ENCODE measurements around the gene DCAF15.
"Not testable (repeated sequence)": the region's sequence is repeated elsewhere in the genome, so short reads cannot be mapped to it uniquely, and the experiment has no call there.

The DCAF15 gene

DNA sequence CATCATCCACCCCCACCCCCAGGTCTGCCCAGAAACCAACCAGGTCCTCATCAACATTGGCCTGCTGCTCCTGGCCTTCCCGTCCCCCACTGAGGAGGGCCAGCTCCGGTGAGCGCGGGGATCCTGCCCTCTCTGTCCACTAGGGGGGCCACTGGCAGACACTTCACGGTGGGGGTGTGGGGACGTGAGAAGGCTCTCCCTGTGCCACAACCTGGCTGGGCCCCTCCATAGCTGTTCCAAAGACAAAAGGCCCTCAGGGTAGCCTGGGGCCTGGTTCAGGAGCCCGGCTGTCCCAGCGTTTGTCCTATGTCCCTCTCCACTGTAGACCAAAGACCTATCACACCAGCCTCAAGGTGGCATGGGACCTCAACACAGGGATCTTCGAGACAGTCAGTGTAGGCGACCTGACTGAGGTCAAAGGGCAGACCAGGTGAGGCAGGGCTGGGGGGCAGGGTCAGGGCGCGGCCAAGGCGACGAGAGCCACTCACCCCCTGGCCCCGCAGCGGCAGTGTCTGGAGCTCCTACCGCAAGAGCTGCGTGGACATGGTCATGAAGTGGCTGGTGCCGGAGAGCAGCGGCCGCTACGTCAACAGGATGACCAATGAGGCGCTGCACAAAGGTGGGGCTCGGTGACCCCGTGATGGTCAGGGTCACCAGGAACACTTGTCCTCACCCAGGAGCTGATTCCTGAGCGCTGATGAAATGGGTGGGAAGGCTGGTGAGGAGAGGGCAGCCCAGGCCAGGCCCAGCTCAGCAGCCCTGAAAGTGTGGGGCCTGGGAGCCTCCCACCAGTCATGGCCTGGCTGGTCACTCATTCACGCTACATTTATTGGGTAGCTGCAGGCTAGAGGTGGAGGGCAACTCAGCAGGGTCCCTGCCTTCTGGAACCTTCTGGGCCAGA lies 7.9 kb downstream of the DCAF15 start:
- DNase-seq = peak; percentile 42

DNA sequence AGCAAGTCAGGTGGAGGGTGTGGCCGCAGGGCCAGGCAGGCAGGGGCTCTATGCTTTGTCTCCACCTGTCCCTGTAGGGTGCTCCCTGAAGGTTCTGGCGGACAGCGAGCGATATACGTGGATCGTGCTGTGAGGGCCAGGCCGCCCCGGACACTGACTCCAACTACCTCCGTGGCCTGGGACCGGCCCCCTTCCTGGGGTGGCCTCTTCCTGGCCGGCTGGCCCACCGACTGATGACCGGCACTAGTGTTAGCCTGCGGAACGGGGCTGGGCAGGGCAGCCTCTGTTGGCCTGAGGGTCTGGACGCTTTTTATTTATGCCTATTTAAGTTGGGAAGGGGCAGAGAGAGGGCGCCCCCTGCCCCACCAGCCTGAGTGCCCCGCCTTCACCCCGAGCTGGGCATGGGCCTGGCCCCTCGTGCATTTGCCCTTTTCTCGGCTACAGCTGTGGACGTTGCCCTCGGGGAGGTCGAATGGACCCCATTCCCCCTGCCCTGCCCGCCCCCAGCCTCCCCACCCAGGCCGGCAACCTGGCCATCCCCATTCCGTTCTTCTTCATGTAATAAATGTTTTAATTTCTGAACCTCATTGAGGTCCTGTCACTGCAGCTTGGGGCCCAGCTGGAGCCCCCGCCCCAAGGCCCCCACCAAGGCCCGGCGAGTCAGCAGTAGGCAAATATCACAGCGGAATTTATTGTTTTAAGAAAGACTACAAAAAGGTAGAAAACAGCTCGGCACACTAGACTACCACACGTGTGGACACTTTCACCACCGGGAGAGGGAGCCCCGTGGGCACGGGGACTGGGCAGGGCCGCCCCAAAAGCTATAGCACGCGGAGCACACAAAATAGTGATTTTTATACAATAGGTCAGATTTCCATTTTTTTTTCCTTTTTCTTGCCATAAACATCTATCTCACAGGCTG lies 8.8 kb downstream of the DCAF15 start:
- DNase-seq = no peak

DNA sequence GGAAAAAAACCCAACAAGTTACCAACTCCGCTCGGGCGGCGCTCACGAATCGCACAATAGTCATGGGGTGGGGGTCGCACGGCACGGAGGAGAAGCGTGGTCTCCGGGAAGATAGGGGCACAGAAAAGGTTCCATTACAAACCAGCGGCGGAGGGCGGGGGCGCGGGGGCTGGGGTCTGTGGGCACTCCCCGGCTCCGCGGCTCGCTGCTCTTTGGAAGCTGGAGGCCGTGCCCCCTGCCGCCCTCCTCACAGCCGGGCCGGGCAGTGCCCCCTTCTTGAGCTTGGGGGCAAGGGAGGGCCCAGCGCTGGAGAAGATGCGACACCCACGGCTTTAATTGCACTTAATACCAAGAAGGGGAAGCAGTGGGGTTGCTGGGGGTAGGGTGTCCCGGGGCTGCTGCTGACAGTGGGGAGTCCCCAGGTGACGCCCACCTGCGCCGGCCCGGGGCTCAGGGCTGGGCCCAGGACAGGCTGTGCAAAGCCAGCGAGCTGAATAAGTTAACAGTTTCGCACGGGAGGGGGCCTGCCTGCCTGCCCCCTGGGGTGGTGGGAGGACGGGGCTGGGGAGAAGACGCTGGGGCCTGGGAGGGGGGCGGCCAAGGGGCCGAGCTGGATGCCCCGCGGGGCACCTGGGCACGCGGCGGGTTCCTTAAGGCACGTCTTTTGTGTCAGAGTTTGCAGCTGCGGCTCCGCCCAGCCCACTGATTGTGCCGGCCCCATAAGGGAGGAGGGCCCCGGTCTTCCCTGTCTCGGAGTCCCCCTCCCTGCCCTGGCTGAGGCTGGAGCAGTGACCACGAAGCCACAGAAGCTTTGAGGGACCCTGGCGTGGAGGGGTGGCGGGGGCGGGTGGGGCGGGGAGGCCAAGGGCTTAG lies 9.8 kb downstream of the DCAF15 start:
- DNase-seq = no peak

DNA sequence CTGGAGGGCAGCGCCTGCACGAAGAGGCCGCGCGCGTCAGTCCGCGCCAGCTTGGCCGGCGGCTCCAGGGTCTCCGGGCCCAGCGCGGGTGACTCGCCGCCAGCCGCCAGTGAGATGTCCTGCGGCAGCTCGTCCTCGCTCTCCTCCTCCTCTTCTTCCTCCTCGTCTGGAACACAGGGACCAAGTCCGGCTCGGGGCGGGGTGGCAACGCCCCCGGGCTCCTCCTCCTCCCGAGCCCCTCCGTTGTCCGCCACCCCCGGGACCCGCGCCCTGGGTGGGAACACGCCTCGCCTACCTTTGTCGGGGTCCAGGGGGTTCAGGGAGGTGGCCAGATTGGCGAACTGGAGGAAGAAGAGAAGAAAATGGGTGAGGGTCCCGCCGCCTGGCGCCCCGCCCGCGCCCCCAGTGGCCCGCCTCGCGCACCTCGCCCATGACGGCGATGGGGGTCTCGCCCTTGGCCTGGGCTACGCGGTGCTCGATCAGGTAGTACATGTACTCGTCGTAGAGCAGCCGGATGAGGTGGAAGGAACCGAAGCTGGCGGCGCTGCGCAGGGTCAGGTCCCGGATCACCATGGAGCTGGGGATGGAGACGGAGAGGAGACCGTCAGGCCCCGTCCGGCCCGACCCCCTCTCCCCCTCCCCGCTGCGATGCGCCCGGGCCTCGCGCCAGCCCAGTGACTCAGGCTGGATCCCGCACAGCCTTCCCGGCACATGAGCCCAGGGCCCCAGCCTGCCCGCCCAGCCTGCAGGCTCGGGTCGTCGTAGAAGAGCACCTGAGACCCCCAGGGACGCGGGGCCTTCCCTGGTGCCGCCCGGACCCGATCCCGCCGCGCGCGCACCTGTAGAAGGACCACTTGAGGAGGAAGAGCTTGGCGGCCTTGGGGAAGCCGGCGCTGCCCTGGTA lies 10.6 kb downstream of the DCAF15 start:
- DNase-seq = no peak

DNA sequence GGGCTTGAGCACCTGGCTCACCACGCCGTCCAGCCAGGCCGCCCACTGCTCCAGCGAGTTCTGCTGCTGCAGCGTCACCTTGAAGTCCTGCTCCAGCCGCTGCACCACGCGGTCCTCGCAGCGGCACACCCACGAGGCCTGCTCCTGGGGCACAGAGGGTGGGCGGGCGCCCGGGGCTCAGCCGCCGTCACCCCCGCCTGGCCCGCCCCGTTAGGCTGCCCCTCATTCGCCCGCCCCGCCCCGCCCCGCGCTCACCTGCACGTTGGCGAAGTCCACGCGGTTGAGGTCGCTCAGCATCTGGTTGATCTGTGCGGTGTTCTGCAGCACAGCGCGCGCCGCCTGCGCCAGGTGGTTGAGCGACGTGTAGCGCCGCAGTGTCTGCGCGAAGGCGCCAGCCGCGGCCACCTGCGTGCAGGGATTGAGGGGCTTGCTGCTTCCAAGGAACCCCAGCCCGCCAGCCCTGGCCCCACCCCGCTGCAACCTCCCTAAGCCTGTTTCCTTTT lies 11.3 kb downstream of the DCAF15 start:
- no peak for DNase-seq

DNA sequence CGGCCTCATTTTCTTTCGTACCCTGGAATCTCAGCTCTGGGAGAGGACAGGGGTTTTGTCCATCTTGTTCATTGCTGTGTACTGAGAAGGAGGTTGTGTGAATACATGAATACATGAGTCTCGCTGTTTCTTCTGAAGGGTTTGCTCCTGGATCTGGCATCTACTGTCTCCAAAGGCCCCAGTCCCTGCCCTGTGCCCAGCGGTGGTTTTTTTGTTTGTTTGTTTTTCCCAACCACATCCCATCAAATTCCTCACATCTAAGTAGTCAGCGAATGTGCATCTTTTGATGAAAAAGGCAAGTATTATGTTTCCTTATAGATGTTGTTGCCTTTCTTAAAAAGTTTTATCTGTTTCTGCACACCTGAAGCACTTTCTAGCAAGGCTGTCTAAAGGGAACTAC lies 12.5 kb downstream of the DCAF15 start:
- no peak for DNase-seq

DNA sequence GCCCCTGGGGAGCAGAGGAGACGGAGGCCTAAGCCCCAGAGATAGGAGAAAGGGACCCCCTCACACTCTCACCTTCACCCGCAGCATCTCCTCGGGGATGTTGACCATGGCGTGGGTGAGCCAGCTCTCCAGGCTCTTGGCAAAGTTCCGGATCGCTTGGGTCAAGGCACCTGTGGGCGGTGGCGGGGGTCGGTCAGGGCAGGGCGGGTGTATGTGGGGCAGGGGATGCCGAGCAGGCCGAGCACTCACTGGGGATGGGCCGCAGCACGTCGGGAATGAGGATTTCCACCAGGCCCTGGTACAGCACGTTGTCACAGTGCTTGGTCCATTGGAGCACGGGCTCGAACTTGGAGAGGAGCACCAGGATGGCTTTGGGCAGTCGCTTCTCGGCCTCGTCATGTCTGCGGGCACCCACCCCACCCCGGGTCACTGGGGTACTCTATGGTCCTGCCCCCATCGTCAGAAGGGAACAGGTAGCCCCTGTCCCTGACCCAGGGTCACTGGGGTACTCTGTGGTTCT lies 13.1 kb downstream of the DCAF15 start:
- DNase-seq = no peak

DNA sequence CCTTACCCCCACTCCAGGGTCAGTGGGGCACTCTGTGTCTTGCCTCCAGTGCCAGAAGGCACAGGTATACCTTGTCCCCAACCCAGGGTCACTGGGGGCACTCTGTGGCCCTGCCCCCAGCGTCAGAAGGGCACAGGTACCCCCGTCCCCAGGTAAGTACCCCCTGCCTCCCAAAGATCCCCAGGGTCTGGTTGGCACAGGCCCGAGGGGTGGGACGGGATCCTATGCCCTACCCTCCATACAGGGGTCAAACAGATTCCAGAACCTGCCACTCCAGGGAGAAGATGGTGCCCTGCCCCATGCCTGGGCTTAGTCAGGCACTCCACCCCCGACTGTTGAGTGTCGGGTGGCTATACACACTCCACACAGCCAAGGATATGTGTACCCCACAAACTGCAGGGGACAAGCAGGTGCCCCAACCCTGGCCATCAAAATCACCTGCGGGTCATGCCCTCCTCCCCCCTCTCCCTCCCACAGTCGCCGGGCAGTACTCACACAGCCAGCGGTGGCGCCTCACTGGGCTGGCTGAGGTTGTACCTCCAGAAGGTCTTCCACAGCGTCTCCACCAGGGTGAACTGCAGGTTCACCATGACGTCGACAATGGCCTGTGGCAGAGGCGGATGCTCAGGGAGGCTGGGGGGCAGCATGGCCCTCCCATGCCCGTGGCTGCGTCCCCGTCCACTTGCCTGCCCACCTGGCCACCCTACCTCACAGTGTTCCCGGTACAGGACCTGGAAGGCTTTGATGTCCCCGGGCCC lies 13.8 kb downstream of the DCAF15 start:
- DNase-seq = no peak

DNA sequence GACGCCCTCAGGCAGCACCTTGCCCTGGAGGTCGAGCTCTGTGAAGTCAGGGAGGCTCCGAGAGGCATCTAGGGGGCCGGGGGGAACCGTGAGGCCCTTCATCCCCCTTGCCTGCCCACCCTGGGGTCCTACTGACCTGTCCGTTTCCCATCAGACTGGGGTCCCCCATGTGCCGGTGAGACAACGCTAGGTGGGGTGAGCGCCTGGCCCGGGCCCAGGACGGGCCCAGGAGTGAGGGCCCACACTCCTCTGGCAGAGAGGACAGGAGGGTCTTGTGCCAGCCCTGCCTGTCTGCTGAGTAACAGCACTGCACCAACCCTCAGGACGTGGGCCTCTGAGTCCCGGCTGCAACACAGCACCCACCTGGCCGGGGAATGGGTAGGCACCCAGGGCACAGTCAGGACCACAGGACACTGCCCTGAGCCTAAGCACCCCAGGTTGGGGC lies 14.4 kb downstream of the DCAF15 start:
- no peak for DNase-seq

DNA sequence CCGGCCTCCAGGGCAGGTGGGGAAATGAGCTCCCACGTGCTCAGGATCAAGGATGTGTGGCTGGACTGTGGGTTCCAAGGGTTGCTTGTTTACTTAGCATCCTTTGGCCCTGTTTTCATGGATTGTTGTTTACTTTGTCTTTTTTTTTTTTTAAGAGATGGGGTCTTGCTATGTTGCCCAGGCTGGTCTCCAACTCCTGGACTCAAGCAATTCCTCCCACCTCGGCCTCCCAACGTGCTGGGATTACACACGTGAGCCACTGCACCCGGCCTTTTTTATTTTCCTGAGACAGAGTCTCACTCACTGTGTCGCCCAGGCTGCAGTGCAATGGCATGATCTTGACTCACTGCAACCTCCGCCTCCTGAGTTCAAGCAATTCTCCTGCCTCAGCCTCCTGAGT lies 14.9 kb downstream of the DCAF15 start:
- DNase-seq = not testable (repeated sequence)

DNA sequence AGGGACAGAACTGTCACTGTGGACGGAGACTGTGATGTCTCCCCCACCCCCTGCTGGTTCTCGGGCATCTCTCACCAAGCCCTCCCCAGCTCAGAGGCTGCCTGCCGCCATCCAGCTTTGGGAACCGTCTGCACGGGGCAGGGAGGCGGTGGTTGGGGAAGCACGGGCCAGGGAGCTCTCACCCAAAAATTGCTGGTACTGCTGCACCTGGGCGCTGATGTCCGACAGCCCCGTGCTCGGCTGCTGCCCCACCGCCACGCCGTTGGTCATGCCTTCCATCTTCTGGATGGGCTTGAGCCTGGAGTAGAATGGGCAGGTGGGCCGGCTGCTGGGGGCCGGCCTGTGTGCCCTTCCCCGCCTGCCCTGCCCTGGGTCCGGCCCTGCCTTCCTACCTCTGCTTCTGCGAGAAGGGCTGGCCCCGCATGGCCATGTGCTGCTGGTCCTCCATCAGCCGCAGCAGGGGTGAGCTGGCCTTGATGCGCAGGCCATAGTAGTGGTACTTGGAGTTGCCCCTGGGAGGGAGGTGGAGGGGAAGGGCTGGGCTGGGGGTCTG lies 16.1 kb downstream of the DCAF15 start:
- DNase-seq = no peak

DNA sequence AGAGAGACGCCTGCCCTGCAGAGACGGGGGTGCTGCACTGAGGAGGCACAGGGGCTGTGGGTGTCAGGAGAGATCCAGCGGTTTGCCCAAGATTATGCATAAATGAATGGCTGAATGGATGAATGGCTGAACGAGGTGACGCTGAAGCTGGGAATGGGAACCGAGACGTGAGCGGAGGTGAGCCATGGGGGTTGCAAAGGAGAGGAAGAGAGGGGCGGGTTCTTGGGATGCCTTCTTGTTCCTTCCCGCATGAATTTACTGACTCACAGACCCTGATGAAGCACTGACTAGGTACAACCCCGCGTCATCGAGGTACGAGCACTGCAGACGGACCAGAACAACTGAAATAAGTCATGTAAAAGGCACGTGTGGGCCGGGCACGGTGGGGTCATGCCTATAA lies 16.7 kb downstream of the DCAF15 start:
- DNase-seq = no peak

DNA sequence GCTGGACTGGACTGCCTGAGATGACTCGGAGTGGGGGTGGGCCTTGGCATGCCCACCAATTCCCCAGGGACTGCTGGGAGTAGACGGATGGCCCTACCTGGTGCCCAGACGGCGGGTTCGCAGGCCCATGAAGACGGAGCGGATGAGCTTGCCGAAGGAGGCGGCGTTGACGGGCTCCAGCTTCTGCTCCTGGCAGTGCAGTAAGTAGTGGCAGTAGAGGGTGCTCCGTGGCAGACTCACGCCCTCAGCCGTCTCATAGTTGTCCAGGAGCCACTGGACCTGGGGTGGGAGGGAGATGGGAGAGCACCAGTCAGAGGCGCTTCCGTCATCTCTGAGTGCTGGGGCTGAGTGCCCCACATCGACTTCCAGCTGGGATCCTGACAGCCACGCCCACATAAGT lies 17.6 kb downstream of the DCAF15 start:
- no peak for DNase-seq

DNA sequence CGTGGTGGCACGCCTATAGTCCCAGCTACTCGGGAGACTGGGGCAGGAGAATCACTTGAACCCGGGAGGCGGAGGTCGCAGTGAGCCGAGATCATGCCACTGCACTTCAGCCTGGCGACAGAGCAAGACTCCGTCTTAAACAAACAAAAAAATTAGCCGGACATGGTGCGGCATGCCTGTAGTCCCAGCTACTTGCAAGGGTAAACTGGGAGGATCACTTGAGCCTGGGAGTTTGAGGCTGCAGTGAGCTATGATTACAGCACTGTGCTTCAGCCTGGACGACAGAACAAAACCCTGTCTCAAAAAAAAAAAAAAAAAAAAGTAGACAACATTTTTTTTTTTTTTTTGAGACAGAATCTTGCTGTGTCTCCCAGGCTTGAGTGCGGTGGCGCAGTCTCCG lies 19.6 kb downstream of the DCAF15 start:
- not testable (repeated sequence) for DNase-seq

DNA sequence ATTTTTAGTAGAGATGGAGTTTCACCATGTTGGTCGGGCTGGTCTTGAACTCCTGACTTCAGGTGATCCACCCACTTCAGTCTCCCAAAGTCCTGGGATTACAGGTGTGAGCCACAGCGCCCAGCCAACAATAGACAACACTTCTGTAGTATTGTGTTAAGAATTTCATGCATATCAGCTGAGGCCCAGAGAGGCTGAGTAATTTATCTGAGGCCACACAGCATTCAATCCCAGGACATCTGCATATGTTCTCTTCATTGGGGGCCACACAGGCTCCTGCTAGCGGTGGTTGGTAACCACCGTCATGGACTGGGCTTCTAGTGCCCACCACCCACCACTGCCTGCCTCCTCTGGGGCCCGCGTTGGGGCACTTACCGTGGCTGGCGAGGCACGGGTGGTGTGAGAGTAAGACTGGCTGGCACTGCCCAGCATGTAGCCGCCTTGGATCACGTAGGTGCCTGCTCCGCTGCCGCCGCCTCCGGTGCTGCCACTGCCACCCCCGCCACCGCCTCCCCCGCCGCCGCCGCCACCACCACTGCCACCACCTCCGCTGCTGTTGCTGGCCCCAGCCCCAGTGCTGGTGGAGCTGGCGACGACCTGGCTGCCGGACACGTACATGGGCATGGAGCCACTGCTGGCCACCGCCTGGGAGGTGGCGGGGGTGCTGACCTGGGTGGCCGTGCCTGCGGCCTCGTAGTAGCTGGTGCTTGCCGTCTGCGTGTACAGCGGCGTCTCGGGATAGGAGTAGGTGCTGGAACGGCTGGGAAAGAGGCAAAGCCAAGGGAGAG lies 20.3 kb downstream of the DCAF15 start:
- DNase-seq = no peak

DNA sequence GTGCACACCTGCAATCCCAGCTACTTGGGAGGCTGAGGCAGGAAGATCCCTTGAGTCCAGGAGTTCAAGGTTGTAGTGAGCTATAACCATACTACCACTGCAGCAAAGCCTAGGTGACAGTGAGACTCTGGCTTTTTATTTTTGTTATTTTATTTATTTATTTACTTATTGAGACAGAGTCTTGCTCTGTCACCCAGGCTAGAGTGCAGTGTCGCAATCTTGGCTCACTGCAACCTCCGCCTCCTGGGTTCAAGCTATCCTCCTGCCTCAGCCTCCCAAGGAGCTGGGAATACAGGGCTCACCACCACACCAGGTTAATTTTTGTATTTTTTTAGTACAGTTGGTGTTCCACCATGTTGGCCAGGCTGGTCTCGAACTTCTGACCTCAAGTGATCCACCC lies 21.2 kb downstream of the DCAF15 start:
- not testable (repeated sequence) for DNase-seq

DNA sequence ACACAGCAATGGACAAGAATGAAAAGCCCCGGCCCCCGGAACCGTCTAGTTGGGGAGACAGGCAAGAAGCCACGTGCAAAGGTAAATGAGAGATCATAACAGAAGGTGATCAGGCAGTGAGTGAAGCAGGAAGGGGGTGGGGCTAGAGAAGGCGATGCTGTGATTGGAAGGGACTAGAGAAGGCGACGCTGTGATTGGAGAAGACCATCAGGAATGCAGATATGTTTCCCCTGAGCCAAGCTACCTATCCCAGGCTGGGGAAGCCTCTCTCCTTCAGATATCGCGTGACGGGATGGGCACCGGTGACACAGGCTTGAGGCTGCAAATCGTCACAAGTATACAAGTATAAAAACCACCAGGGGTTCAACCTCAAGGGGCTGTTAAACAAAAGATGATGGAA lies 21.8 kb downstream of the DCAF15 start:
- peak; percentile 49 for DNase-seq

DNA sequence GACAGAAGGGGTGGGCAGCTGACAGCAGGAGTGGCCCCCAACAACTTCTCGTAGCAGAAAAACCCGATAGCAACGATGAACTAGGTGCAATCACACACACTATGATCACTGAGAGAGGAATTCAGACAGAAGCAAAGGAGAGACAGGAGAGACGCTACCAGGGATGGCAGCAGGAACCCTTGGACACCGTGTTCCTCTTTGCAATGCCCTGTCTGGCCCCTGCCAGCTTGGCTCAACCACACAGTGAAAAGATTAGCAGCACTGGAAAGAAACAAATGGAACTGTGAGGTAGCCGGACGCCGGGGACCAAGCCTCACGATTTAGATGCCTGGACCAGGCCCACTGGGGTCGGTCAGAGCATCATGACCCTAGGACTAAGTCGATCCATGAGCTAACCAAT lies 23.6 kb downstream of the DCAF15 start:
- no peak for DNase-seq

DNA sequence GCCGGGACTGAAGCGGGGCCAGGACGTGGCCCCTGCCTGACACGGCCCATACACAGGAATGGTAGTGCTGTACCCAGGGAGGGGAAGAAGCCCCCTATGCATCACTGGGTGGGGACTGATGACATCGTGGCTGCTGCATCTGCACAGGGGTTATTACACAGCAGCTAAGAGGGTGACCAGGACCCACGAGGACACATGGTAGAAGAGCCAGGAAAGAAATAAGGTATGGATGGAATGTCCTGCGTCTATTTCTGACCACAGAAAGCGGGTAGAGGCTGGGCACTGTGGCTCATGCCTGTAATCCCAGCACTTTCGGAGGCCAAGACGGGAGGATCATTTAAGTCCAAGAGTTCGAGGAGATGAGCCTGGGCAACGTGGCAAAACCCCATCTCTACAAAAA lies 24.1 kb downstream of the DCAF15 start:
- no peak for DNase-seq
